Suprapubic skin (tissue), 3 donors: ENCODE results near the gene RBM38.
"Not testable (repeated sequence)": the region's sequence is repeated elsewhere in the genome, so short reads cannot be mapped to it uniquely, and the experiment has no call there.

ENCODE experiments used
- POLR2AphosphoS5 ChIP-seq, 3 donors: sonication (generic); formaldehyde crosslinking; IDR thresholded peaks; one replicate each; pipeline ENCODE4 v1.6.1; 2017; ENCODE audit warnings: antibody characterized with exemption in 3 of 3
- TF ChIP-seq, protein P1 (sequence below), 2 donors: fragments of 200-600 bp in 1 of 2; fragments of 450-650 bp in 1 of 2; sonication (generic) in 1 of 2; IDR thresholded peaks; one replicate each; pipeline ENCODE4 v1.5.1; 2016 to 2019; ENCODE audit warnings: antibody characterized with exemption in 2 of 2, mild to moderate bottlenecking in 1 of 2, moderate library complexity in 1 of 2

DNA sequence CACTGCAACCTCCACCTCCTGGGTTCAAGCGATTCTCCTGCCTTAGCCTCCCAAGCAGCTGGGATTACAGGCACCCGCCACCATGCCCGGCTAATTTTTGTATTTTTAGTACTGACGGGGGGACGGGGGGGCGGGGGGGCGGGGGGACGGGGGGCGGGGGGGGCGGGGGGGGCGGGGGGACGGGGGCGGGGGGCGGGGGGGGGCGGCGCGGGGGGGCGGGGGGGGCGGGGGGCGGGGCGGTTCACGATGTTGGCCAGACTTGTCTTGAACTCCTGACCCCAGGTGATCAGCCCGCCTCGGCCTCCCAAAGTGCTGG is 40.5 kb upstream of the RBM38 start:
- TF ChIP-seq, protein P1, sequence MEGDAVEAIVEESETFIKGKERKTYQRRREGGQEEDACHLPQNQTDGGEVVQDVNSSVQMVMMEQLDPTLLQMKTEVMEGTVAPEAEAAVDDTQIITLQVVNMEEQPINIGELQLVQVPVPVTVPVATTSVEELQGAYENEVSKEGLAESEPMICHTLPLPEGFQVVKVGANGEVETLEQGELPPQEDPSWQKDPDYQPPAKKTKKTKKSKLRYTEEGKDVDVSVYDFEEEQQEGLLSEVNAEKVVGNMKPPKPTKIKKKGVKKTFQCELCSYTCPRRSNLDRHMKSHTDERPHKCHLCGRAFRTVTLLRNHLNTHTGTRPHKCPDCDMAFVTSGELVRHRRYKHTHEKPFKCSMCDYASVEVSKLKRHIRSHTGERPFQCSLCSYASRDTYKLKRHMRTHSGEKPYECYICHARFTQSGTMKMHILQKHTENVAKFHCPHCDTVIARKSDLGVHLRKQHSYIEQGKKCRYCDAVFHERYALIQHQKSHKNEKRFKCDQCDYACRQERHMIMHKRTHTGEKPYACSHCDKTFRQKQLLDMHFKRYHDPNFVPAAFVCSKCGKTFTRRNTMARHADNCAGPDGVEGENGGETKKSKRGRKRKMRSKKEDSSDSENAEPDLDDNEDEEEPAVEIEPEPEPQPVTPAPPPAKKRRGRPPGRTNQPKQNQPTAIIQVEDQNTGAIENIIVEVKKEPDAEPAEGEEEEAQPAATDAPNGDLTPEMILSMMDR (IDR thresholded peaks at IDR 0.05), result not testable (repeated sequence)
- TF ChIP-seq POLR2AphosphoS5 (IDR thresholded peaks at IDR 0.05), result not testable (repeated sequence)
